Spleen (tissue), 11 donors: ENCODE data around the gene FZD2. TPM values are rescaled to one million over a fixed set of nuclear protein-coding genes. Genes with fewer than 3 reads are reported as not detected.

Source experiments
- DNase-seq: peaks from one replicate; pipeline ENCODE4 v3.0.0-alpha.2; 2020
- H3K27ac ChIP-seq, 8 donors: fragments of 200-600 bp; sonication (generic) in 7 of 8; 1 replicate in 4 of 8; 2 replicates in 4 of 8; pipeline versions ENCODE4 v1.5.0 to v1.8.0; 2016 to 2021; ENCODE audit warnings: inconsistent platforms in 4 of 8, mild to moderate bottlenecking in 4 of 8, moderate library complexity in 1 of 8
- H3K27me3 ChIP-seq, 7 donors: fragments of 200-600 bp; sonication (generic) in 6 of 7; replicated peaks in 1 of 7; 1 replicate in 4 of 7; 2 replicates in 3 of 7; pipeline versions ENCODE4 v1.5.0 to v1.8.0; 2016 to 2021; ENCODE audit warnings: inconsistent platforms in 3 of 7, mild to moderate bottlenecking in 1 of 7
- H3K36me3 ChIP-seq, 6 donors: fragments of 200-600 bp; sonication (generic) in 5 of 6; 1 replicate in 4 of 6; 2 replicates in 2 of 6; pipeline versions ENCODE4 v1.5.0 to v1.8.0; 2016 to 2021; ENCODE audit warnings: inconsistent platforms in 2 of 6
- H3K4me1 ChIP-seq, 6 donors: fragments of 200-600 bp; sonication (generic) in 5 of 6; 1 replicate in 3 of 6; 2 replicates in 3 of 6; pipeline versions ENCODE4 v1.5.0 to v1.8.0; 2016 to 2021; ENCODE audit warnings: inconsistent platforms in 3 of 6
- H3K4me3 ChIP-seq, 8 donors: fragments of 200-600 bp; sonication (generic) in 7 of 8; 1 replicate in 4 of 8; 2 replicates in 4 of 8; pipeline versions ENCODE4 v1.5.0 to v1.8.0; 2016 to 2021; ENCODE audit warnings: inconsistent platforms in 4 of 8, mild to moderate bottlenecking in 4 of 8, moderate library complexity in 2 of 8
- H3K9me3 ChIP-seq, 8 donors: fragments of 200-600 bp; sonication (generic) in 7 of 8; 1 replicate in 4 of 8; 2 replicates in 4 of 8; pipeline versions ENCODE4 v1.5.0 to v1.8.0; 2016 to 2021; ENCODE audit warnings: inconsistent platforms in 4 of 8
- POLR2A ChIP-seq, 3 donors: fragments of 450-650 bp; IDR thresholded peaks; one replicate each; pipeline ENCODE4 v1.5.1; 2017; ENCODE audit warnings: antibody characterized with exemption in 3 of 3, mild to moderate bottlenecking in 1 of 3
- POLR2AphosphoS5 ChIP-seq, 3 donors: sonication (generic); formaldehyde crosslinking; IDR thresholded peaks; one replicate each; pipeline ENCODE4 v1.5.1; 2017; ENCODE audit warnings: antibody characterized with exemption in 3 of 3
- WGBS, 5 donors: extraction: QIAGEN DNeasy Blood & Tissue Kit in 3 of 5; methylation state at CpG; one replicate each; pipeline versions ENCODE4 v1.1.5 to v1.1.7; 2013 to 2018; 5-methylcytosine and 5-hydroxymethylcytosine counted together
- intact Hi-C: fragments of 100-400 bp; cut with DNase I; formaldehyde crosslinking; loops from one replicate; pipeline ENCODE4 v1.15.0; 2023; ENCODE audit warnings: low total_unique reads
- polyA plus RNA-seq, 3 donors: library from polyadenylated mRNA; stranded (reverse); fragments of 200-250 nt; gene quantifications; one replicate each; pipeline ENCODE4 v1.2.1, GENCODE V29; 2013
- total RNA-seq, 7 donors: library from RNA; depleted of rRNA in 3 of 7; stranded (reverse); fragments of >200 nt in 3 of 7; fragmentation: NEBNext Ultra II Directional in 4 of 7; extraction: Animal tissue kit (Norgen Biotek cat#: 25700) in 4 of 7; gene quantifications; one replicate each; pipeline versions ENCODE4 v1.1.0 to v1.2.1, GENCODE V29; 2016 to 2021
- TF ChIP-seq, protein P1 (sequence below), 11 experiments: fragments of 200-600 bp in 7 of 11; fragments of 450-650 bp in 4 of 11; sonication (generic) in 4 of 11; IDR thresholded peaks in 8 of 11; conservative IDR thresholded peaks in 3 of 11; 1 replicate in 7 of 11; 2 replicates in 4 of 11; pipeline versions ENCODE4 v1.4.0 to v1.8.0; 2016 to 2021; ENCODE audit warnings: antibody characterized with exemption in 11 of 11, inconsistent platforms in 4 of 11, mild to moderate bottlenecking in 1 of 11
- donor health status: healthy with polysubstance abuse.
- donor health status: DM: no; HTN: no; CAD: no; lungs with moderate emphysema.
- donor health status: DM: no; HTN: no; CAD: no.
- donor health status: Bipolar disorder and iron deficiency.
- donor health status: healthy.
- donor health status: DM: no; HTN: no; CAD: no.
- donor health status: DM: yes; HTN: yes; CAD: no.

The FZD2 gene
- total and polyA plus RNA-seq, 10 donors, result 1.2 to 6.0 (median 2.9) TPM

DNA sequence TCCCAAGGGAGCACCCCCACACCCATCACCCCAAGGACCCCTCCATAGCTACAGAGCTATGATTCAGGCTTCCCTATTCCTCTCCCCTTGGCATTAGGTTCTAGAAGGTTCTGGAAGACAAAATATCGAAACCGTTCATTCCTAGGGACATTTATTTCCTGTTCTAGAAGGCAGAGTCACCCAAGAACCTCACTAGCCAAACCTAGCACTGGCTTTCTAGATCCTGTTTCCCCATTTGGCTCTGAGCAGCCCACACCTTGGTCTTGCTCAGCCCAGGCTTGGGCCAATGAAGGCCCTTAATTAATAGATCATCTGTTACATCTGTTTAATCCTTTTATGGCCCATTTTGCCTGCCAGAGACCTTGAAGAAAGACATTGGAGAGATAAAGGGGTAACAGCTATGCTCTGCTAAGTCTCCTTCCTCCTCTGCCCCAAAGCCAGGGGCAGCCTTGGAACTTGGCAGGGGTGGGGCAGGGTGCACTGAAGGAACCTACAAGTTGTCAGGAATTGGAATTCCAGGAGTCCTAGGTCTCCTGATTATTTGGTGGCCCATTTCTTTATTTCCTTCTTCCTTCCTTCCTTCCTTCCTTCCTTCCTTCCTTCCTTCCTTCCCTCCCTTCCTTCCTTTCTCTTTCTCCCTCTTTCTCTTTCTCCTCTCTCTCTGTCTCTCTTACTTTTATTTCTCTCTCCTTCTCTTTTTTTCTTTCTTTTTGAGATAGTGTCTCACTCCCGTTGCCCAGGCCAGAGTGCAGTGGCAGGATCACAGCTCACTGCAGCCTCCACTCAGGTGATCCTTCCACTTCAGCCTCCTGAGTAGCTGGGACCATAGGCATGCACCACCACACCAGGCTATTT, 8.7 kb upstream of the FZD2 start:
- WGBS, 5 donors, result 64 to 78% (median 69%) methylated on average over 3 of the region's 3 CpGs
- no peak for DNase-seq
- TF ChIP-seq POLR2A (IDR thresholded peaks at IDR 0.05), result no peak
- TF ChIP-seq POLR2AphosphoS5 (IDR thresholded peaks at IDR 0.05), result no peak
- TF ChIP-seq, protein P1, sequence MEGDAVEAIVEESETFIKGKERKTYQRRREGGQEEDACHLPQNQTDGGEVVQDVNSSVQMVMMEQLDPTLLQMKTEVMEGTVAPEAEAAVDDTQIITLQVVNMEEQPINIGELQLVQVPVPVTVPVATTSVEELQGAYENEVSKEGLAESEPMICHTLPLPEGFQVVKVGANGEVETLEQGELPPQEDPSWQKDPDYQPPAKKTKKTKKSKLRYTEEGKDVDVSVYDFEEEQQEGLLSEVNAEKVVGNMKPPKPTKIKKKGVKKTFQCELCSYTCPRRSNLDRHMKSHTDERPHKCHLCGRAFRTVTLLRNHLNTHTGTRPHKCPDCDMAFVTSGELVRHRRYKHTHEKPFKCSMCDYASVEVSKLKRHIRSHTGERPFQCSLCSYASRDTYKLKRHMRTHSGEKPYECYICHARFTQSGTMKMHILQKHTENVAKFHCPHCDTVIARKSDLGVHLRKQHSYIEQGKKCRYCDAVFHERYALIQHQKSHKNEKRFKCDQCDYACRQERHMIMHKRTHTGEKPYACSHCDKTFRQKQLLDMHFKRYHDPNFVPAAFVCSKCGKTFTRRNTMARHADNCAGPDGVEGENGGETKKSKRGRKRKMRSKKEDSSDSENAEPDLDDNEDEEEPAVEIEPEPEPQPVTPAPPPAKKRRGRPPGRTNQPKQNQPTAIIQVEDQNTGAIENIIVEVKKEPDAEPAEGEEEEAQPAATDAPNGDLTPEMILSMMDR (IDR thresholded peaks at IDR 0.05 in 8 of 11, conservative IDR thresholded peaks at IDR 0.05 in 3 of 11), result no peak
- intact Hi-C loops, result no loop called here
- peaks cover 0 to 15% (median 0%) of the 10 kb centered on the region in 6 donors for H3K4me1 ChIP-seq
- H3K4me3 ChIP-seq, result no peak overlapping the region
- H3K9me3 ChIP-seq, result peaks cover 0 to 3% (median 0%) of the 10 kb centered on the region in 8 donors
- H3K36me3 ChIP-seq, result no peaks in the 10 kb centered on the region
- peak overlapping the region in 3 of 8 donors; percentile 60 to 79 (median 66) for H3K27ac ChIP-seq
- peaks cover 0 to 79% (median 5%) of the 10 kb centered on the region in 7 donors for H3K27me3 ChIP-seq

- intact Hi-C loops, result no loop called here
- WGBS, 5 donors, result 72 to 87% (median 77%) methylated on average over 6 of the region's 6 CpGs
Measured at GRCh38 chr17:44549686-44550085, 7.6 kb upstream of the FZD2 start.

GRCh38 chr17:44552361-44552760, 4.9 kb upstream of the FZD2 start:
- Histone ChIP-seq H3K36me3 (no peaks in the 10 kb centered on the region), H3K4me1 (peaks cover 0 to 31% (median 16%) of the 10 kb centered on the region in 6 donors), H3K27ac (no peak overlapping the region), H3K4me3 (no peak overlapping the region), H3K9me3 (no peaks in the 10 kb centered on the region), H3K27me3 (peaks cover 0 to 72% (median 8%) of the 10 kb centered on the region in 7 donors)
- intact Hi-C loops, result no loop called here
- TF ChIP-seq, protein P1 (IDR thresholded peaks at IDR 0.05 in 8 of 11, conservative IDR thresholded peaks at IDR 0.05 in 3 of 11), result no peak
- TF ChIP-seq POLR2AphosphoS5 (IDR thresholded peaks at IDR 0.05) (no peak), POLR2A (IDR thresholded peaks at IDR 0.05) (no peak)
- WGBS, 5 donors, result 71 to 83% (median 81%) methylated on average over 9 of the region's 9 CpGs
- DNase-seq, result no peak

More at GRCh38 chr17:44549686-44550085, 7.6 kb upstream of the FZD2 start:
- DNase-seq, result no peak
- H3K27ac ChIP-seq, result no peak overlapping the region
- H3K36me3 ChIP-seq, result no peaks in the 10 kb centered on the region
- peaks cover 0 to 72% (median 5%) of the 10 kb centered on the region in 7 donors for H3K27me3 ChIP-seq
- peaks cover 0 to 3% (median 0%) of the 10 kb centered on the region in 8 donors for H3K9me3 ChIP-seq
- no peak overlapping the region for H3K4me3 ChIP-seq
- no peak for TF ChIP-seq POLR2A (IDR thresholded peaks at IDR 0.05)
- TF ChIP-seq, protein P1 (IDR thresholded peaks at IDR 0.05 in 8 of 11, conservative IDR thresholded peaks at IDR 0.05 in 3 of 11), result no peak
- TF ChIP-seq POLR2AphosphoS5 (IDR thresholded peaks at IDR 0.05), result no peak
- peaks cover 0 to 15% (median 0%) of the 10 kb centered on the region in 6 donors for H3K4me1 ChIP-seq

DNA sequence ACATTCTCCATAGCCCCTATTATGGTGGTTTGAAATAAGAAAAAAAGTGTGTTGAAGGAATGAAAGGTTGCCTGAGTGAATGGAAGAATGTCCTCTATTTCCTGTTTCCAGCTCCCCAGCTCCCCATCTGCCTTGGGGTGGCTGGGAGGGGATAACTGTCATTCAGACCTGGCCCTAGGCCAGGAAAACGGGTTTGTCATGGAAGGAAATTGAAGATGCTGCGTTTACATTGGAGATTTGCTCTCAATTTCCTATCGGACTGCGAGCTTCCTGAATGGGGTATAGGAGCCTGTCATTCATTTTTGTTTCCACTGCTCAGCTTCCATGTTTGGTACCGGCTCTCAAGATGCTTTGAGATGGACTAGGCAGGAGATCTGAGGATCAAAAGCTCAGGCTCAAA, 2.2 kb upstream of the FZD2 start:
- H3K36me3 ChIP-seq, result no peaks in the 10 kb centered on the region
- no peak for DNase-seq
- intact Hi-C loops, result no loop called here
- no peaks in the 10 kb centered on the region for H3K9me3 ChIP-seq
- no peak overlapping the region for H3K27ac ChIP-seq
- 46 to 57% (median 51%) methylated on average over 5 of the region's 5 CpGs for WGBS, 5 donors
- TF ChIP-seq POLR2AphosphoS5 (IDR thresholded peaks at IDR 0.05), result no peak
- no peak for TF ChIP-seq POLR2A (IDR thresholded peaks at IDR 0.05)
- TF ChIP-seq, protein P1 (IDR thresholded peaks at IDR 0.05 in 8 of 11, conservative IDR thresholded peaks at IDR 0.05 in 3 of 11), result no peak
- peaks cover 0 to 72% (median 31%) of the 10 kb centered on the region in 7 donors for H3K27me3 ChIP-seq
- no peak overlapping the region for H3K4me3 ChIP-seq
- peaks cover 3 to 48% (median 32%) of the 10 kb centered on the region in 6 donors for H3K4me1 ChIP-seq
